HG03378 (cell line): Measurements from ENCODE around the gene ADRA2C.
"Not testable (repeated sequence)": the region's sequence is repeated elsewhere in the genome, so short reads cannot be mapped to it uniquely, and the experiment has no call there.

ENCODE experiments used
- ATAC-seq: cut with Tn5 transposase; IDR thresholded peaks from one replicate; pipeline ENCODE4 v1.9.1; 2021; ENCODE audit warnings: mild to moderate bottlenecking, moderate library complexity; ENCODE audit not compliant: unreplicated experiment

The ADRA2C gene

GRCh38 chr4:3810111-3810680, 44.0 kb downstream of the ADRA2C start:
- no peak for ATAC-seq

GRCh38 chr4:3810796-3811485, 44.8 kb downstream of the ADRA2C start:
- ATAC-seq = no peak

DNA sequence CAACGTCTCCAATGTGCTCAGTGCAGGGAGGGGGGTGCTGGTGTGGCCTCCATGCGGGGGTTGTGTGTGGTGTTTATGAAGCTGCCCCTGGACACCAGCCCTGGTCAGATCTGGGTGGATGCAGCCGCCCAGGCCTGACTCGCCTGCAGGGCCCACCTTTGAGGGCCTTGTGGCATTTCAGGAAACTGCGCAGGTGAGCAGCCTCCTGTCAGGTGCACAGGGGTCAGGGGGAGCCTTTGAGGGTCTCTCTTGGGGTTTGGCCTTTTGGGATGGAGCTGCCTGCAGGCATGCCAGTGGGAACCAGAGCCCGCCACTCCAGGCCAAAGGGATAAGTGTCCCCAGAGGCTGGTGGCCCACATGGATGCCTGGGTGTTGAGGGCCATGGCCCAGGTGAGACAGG, 45.4 kb downstream of the ADRA2C start:
- no peak for ATAC-seq

GRCh38 chr4:3812211-3812934, 46.2 kb downstream of the ADRA2C start:
- ATAC-seq = no peak

GRCh38 chr4:3813151-3814052, 47.2 kb downstream of the ADRA2C start:
- ATAC-seq = no peak

DNA sequence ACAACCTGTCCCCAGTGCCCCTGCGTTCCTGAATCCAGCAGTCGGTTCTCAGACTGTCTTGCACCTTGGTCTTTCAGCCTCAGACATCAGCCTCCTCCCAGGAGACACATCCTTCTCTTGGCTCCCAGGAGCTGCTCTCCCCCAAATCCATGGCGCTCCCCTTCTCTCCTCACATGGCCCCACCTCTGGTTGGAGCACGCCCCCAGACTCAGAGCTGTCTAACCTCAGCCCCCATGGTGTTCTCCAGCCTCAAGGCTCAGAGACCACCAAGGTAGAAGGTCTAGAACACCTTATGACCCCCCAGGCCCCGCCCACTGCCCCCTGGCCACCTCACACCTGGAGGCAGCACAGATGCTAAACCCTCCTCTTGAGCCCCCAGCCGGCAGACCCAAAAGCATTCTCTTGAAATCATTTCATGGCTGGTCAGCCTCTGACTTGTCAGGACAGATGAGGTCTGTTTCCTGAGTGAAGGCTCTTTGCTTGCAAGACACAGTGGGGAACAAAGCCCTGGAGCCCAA, 47.9 kb downstream of the ADRA2C start:
- ATAC-seq = no peak

- ATAC-seq = not testable (repeated sequence)
These were observed 48.7 kb downstream of the ADRA2C start for GRCh38 chr4:3814838-3815237.

DNA sequence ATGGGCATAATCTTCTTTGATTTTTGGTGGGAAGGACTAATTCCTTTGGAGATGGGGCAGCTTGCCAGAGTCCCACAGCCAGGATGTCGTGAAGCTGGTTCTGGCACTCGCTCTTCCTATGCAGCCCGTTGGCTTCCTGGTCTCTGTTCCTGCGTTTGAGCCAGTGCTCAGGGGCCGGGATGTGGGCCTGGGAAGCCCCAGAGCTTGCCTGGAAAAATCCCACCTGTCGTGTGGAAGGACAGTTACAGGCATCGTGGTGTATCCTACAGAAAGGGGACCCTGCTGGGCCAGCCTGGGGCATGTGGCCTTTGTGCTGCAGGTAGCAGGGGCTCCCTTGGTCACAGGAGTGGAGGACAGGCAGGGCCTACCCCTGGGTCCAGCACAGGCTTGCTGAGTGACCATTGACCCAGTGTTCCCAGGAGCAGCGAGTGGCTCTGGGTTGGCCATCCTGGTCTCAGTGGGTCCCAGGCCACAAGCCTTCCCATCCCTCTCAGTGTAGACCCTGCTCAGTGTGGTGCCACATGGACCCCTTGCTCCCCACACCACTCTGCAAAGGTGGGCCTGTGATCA, 50.2 kb downstream of the ADRA2C start:
- no peak for ATAC-seq

- no peak for ATAC-seq
These were observed 51.1 kb downstream of the ADRA2C start for GRCh38 chr4:3816983-3817960.
